Muscle of leg (tissue), 11 donors: ENCODE data around the gene TLK2. TPM values are rescaled to one million over a fixed set of nuclear protein-coding genes. Genes with fewer than 3 reads are reported as not detected.
"Not testable (repeated sequence)": the region's sequence is repeated elsewhere in the genome, so short reads cannot be mapped to it uniquely, and the experiment has no call there.

Experiments used
- DNase-seq: peaks from one replicate; pipeline ENCODE4 v3.0.0; 2013
- H3K27ac ChIP-seq: one replicate; pipeline ENCODE4 v1.5.1; 2013; ENCODE audit warnings: mild to moderate bottlenecking, low read length, control low read depth
- H3K27me3 ChIP-seq: one replicate; pipeline ENCODE4 v1.6.1; 2013; ENCODE audit warnings: low read length; ENCODE audit not compliant: control insufficient read depth, insufficient read depth
- H3K36me3 ChIP-seq: one replicate; pipeline ENCODE4 v1.6.1; 2013; ENCODE audit warnings: low read length; ENCODE audit not compliant: control insufficient read depth, insufficient read depth
- H3K4me1 ChIP-seq: one replicate; pipeline ENCODE4 v1.6.1; 2013; ENCODE audit warnings: low read length; ENCODE audit not compliant: control insufficient read depth, insufficient read depth
- H3K4me3 ChIP-seq: one replicate; pipeline ENCODE4 v1.5.1; 2013; ENCODE audit warnings: low read length, control low read depth
- H3K9me3 ChIP-seq: replicated peaks from 2 replicates; pipeline ENCODE4 v1.6.1; 2013; ENCODE audit warnings: low read depth, low read length; ENCODE audit not compliant: control insufficient read depth
- WGBS: methylation state at CpG from one replicate; pipeline ENCODE4 v1.1.5; 2013; ENCODE audit warnings: missing lambda C conversion rate; ENCODE audit not compliant: insufficient coverage; 5-methylcytosine and 5-hydroxymethylcytosine counted together
- polyA plus RNA-seq, 8 donors: library from polyadenylated mRNA; unstranded; fragments of 120-200 nt; gene quantifications; one replicate each; pipeline versions ENCODE4 v1.2.1 to v1.2.3, GENCODE V29; 2013; ENCODE audit warnings: inconsistent platforms in 1 of 8, low replicate concordance in 1 of 8; ENCODE audit not compliant: insufficient read length in 8 of 8, insufficient read depth in 1 of 8
- total RNA-seq: library from RNA; stranded (reverse); fragments of 120-200 nt; gene quantifications from one replicate; pipeline ENCODE4 v1.2.4, GENCODE V29; 2013

Gene TLK2
- total and polyA plus RNA-seq, 9 donors = 36.8 to 51.8 (median 43.8) TPM

DNA sequence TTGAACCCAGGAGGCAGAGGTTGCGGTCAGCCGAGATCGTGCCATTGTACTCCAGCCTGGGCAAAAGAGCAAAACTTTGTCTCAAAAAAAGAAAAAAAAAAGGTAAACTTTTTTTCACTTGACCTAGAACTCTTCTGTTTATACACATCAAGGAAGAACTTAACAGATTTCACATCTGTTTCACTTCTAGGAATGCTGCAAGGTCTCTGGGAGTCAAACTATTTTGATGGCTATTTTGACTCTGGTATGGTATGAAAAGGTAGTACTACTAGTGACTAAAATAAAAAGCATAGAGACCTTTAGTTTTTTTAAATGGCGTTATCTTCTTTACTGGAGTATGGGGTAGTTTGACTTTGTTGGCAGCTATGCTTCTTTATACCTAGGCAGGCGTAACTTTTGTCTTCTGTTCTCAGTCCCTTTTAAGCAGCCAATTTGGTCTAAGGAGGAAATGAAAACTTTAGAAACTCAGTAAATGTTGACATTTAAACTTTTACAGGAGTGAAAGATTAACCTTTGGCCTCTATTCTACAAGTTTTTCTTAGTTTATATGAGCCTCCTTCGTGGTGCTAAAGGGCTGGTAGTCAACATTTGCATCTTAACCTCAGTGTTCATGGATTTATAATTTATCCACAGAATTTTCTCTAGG, 28.7 kb downstream of the TLK2 start:
- not testable (repeated sequence) for H3K4me3 ChIP-seq, H3K4me1 ChIP-seq, H3K27ac ChIP-seq, H3K9me3 ChIP-seq, H3K27me3 ChIP-seq, H3K36me3 ChIP-seq
- no CpG with 5 or more reads among the region's 6 CpGs for WGBS
- peak; percentile 2 for DNase-seq

DNA sequence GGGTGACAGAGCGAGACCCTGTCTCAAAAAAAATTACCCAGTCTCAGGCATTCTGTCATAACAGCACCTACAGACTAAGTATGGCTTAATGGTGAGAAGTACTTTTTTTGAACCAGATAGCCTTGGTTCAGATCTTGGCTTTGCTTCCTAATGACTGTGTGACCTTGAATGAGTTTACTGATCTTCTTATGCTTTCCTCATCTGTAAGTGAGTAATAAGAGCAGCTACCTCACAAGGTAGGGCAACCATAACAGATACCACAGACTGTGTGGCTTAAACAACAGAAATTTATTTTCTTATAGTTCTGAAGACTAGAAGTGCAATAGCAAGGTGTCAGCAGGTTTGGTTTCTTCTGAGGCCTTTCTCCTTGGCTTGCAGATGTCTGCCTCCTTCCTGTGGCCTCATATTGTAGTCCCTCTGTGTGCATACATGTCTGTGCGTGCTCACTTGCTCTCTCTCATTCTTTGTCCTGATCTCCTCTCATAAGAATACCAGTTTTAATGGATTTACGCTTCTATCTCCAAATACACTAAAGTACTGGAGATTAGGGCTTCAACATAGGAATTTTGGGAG, 31.7 kb downstream of the TLK2 start:
- H3K27me3 ChIP-seq, H3K36me3 ChIP-seq, H3K9me3 ChIP-seq, H3K4me3 ChIP-seq, DNase-seq, H3K27ac ChIP-seq, H3K4me1 ChIP-seq: not testable (repeated sequence)
- no CpG with 5 or more reads among the region's 3 CpGs for WGBS

DNA sequence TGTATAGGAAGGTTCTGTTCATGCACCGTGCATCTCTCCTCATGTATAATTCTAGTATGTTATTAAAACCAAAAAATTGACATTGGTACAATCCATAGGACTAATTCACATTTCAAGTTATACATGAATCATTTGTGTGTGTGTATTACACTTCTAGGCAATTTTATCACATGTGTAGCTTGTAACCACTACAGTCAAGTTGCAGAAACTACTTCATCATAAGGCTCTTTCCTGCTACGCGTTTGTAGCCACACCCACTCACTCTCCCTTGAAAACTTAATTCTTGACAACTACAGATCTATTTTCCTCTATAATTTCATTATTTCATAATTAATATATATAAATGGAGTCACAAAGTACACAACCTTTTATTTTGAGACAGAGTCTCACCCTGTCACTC, 32.4 kb downstream of the TLK2 start:
- not testable (repeated sequence) for H3K36me3 ChIP-seq, H3K4me1 ChIP-seq
- WGBS = no CpG with 5 or more reads among the region's 3 CpGs

DNA sequence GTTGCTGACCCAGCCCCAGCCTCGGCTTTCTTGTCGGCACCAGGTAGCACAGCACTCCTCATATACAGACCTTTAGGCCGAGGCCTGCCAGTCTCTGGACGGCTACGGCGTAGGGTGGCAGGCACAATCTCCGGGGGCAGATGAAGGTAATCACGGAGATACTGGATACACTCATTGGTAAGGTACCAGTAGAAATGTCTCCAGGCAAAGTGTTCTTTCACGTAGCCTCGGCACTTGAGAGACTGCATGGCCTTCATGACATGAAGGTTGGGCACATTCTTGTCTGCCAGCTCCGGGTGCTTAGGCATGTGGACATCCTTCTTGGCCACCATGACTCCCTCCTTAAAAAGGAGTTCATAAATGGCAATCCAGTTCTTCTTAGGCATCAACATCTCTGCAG, 37.8 kb downstream of the TLK2 start:
- H3K36me3 ChIP-seq, H3K4me1 ChIP-seq, H3K9me3 ChIP-seq, H3K27ac ChIP-seq, H3K27me3 ChIP-seq, H3K4me3 ChIP-seq, DNase-seq: not testable (repeated sequence)
- 100% methylated on average over 4 of the region's 11 CpGs for WGBS

More for the DNA sequence above, 32.4 kb downstream of the TLK2 start:
- H3K9me3 ChIP-seq, H3K4me3 ChIP-seq, H3K27ac ChIP-seq, DNase-seq, H3K27me3 ChIP-seq: not testable (repeated sequence)

DNA sequence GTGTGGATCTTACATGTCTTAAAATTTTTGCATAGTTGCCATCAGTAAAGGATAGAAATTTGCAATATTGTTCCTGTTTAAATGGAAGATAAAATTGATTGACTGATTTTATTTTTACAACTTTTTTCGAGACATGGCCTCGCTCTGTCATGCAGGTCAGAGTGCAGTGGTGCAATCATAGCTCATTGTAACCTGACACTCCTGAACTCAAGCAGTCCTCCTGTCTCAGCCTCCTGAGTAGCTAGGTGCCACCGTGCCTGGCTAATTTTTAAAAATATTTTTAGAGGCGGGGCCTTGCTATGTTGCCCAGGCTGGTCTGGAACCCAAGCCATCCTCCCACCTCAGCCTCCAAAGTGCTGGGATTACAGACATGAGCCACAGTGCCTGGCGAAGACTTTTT, 42.7 kb downstream of the TLK2 start:
- not testable (repeated sequence) for H3K27me3 ChIP-seq, H3K27ac ChIP-seq, DNase-seq, H3K36me3 ChIP-seq, H3K4me3 ChIP-seq, H3K9me3 ChIP-seq, H3K4me1 ChIP-seq
- 72% methylated on average over 4 of the region's 5 CpGs for WGBS

DNA sequence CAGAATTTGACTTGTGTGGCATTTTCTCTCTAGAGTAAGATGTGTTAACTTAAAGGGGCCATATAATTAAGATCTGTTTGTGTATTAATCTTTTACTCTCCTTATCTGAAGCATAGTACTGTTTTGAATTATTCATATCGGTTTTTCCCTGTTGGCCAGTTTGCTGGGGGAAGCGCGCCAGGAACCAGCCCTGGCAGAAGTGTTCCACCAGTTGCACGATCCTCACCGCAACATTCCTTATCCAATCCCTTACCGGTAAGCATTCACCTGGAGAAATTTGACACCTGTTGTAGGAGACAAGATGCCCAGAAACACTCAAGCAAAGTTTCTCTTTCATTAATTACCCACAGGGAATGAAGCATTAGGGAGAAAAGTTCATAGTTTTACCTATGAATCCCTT, 45.5 kb downstream of the TLK2 start:
- not testable (repeated sequence) for H3K4me3 ChIP-seq, DNase-seq, H3K4me1 ChIP-seq, H3K27ac ChIP-seq, H3K9me3 ChIP-seq, H3K27me3 ChIP-seq, H3K36me3 ChIP-seq
- no CpG with 5 or more reads among the region's 6 CpGs for WGBS

DNA sequence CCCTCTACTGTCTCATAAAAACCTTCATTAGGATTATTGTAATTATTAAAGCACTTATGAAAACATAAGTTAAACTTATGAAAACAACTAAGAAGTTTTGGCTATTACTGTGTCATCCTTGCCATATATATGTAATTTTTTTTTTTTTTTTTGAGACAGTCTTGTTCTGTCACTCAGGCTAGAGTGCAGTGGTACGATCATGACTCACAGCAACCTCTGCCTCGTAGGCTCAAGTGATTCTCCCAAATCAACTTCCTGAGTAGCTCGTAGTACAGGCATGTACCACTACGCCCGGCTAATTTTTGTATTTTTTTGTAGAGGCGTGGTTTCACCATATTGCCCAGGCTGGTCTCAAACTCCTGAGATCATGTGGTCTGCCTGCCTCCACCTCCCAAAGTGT, 46.7 kb downstream of the TLK2 start:
- not testable (repeated sequence) for H3K4me3 ChIP-seq, H3K27me3 ChIP-seq, H3K4me1 ChIP-seq, H3K36me3 ChIP-seq, H3K9me3 ChIP-seq, H3K27ac ChIP-seq, DNase-seq
- WGBS = 79% methylated on average over 2 of the region's 6 CpGs

DNA sequence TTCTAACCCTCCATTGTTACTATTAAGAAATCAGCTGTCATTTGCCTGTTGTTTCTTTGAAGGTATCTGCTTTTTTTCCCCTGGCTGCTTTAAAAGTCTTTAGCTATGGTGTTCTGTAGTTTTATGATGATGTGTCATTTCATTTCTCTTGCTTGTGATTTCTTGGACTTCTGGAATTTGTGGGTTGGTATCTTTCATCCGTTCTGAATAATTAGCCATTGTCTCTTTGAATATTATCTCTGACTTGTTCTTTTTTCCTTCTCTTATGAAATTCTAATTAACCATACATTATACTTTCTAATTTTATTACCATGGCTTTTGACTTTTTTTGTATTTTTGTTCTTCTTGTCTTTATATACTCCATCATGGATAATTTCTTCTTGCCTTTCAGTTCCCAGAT, 52.3 kb downstream of the TLK2 start:
- H3K36me3 ChIP-seq = not testable (repeated sequence)
- no CpG with 5 or more reads among the region's 1 CpG for WGBS

DNA sequence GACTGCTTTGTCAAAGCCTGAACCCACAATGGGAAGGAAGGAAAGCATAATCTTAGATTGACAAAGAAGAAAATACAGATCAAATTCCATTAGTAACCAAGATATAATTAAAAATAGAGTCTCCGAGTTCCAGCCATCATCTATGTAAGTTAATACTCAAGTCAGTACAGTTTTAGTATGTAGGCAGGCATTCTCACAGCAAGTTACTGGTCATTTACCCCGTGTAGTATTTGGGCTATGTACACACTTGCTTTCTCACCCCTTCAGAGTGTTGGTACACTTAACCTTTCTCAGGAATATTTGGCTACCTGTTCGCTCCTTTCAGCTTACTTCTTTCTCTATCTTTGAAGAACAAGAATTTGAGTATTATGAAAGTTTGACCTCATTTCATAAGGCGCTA, 57.9 kb downstream of the TLK2 start:
- not testable (repeated sequence) for H3K4me1 ChIP-seq, H3K9me3 ChIP-seq, H3K27ac ChIP-seq, DNase-seq, H3K27me3 ChIP-seq, H3K4me3 ChIP-seq
- peaks cover 11% of the 10 kb centered on the region for H3K36me3 ChIP-seq
- WGBS = no CpG with 5 or more reads among the region's 4 CpGs

More for the DNA sequence above, 52.3 kb downstream of the TLK2 start:
- H3K27ac ChIP-seq, DNase-seq, H3K9me3 ChIP-seq, H3K27me3 ChIP-seq, H3K4me1 ChIP-seq, H3K4me3 ChIP-seq: not testable (repeated sequence)

DNA sequence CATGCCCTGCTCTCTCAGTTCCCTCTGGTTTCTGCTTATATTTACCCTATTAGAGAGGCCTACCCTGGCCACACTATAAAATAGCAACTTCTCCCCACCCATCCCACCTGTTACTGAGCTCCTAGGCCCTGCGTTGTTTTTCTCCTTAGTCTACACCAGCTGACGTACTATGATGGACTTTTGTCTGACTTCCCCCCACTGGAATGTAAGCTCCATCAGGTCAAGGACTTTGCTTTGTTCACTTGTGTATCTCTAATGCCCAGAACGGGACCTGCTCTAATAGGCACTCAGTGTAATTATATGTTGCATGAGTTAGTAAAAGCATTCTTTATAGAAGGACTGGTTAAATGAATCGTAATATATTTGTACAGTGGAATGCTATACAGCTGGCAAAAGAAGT, 62.4 kb downstream of the TLK2 start:
- no CpG with 5 or more reads among the region's 4 CpGs for WGBS
- H3K4me3 ChIP-seq = not testable (repeated sequence)

DNA sequence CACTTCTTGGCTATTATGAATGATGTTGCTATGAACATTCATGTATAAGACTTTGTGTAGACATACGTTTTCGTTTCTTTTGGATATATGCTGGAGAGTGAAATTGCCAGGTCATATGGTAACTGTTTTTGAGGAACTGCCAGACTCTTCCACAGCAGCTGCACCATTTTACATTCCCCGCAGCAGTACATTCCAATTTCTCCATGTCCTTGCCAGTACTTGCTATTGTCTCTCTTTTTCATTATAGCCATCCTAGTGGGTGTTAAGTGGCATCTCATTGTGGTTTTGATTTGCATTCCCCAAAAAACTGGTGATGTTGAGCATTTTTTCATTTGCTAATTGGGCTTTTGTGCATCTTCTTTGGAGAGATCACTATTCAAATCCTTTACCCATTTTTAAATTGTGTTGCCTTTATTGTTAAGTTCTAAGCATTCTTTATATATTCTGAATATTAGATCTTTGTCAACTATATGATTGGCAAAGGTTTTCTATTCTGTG, 64.7 kb downstream of the TLK2 start:
- H3K4me1 ChIP-seq, H3K36me3 ChIP-seq, H3K4me3 ChIP-seq, H3K27me3 ChIP-seq, H3K27ac ChIP-seq, H3K9me3 ChIP-seq: not testable (repeated sequence)
- peak; percentile 7 for DNase-seq
- WGBS = no CpG with 5 or more reads among the region's 3 CpGs

More for the DNA sequence above, 62.4 kb downstream of the TLK2 start:
- not testable (repeated sequence) for H3K27me3 ChIP-seq, H3K27ac ChIP-seq, H3K9me3 ChIP-seq, H3K36me3 ChIP-seq, DNase-seq, H3K4me1 ChIP-seq
